ENCODE measurements around the gene AMBP.

AMBP gene

DNA sequence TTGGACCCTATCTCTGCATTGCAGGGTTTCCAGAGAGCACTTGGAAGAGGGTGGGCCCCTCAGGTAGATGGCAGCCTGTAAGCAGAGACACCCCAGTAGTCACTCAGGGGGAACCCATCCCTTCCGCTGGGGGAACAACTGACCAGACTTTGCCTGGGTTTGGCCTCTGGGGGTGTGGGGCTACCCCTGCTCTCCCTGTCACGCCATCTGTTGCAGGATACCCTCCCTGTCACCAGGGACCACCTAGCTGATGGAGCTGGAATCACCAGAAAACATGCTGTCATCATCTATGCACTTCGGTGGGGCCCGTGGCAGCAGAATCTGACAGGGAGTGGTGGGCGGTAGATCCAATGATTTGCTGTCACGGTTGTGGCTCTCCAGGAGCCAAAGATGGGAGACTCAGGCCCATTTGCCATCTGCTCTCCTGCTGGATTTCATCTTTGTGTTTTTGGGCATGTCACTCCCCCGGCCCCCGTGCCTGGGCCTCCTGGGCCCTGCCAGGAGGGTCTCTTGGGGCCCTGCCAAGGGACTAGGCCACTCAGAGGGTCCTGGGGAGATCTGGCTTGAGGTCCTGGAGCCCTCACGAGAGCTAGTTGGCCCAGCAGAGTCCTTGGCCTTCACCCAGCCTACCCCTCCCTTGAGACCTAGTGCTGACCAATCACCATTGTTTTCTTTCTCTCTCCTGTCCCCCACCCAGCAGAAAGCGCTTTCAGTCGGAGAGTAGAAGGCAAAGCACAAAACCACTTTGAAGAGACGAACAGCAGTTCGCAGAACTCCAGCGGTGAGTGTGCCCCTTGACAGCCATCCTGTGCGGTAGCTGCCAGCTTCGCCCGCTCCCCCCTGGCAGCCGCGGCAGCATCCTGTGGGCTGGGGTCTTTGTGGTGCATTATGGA, 45.9 kb downstream of the AMBP start:
- DNase-seq (ENCODE audit: low read depth, low spot score), result no peak

DNA sequence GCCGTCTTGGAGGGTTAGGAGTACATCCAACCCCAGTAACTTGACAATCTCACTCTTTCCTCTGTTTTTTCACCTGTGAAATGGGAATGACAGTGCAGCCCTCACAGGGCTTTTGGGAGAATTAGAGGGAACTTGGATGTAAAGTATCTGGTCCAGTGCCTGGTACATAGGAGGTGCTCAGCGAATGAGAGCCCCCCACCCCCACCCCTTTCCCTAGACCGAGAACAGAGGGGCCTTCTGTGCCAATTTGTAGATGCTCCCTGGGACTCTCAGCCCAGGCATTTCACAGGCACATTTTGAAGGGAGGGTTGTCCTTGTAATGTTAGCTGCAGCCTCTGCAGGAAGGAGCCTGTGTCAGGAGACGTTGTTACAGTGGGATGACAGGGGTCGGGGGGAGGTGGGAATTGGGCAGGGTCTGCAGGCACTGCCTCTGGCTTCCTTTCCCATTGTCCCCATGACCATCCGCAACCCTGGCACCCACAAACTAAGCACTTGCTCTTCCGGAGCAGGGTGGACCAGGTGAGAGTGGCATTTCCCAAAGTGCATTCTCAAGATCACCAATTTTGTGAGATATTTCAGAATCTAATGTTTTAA, 47.0 kb downstream of the AMBP start:
- no peak for DNase-seq (ENCODE audit: low read depth, low spot score)

GRCh38 chr9:114030364-114030763, 47.7 kb downstream of the AMBP start:
- no peak for DNase-seq (ENCODE audit: low read depth, low spot score)

- no peak for DNase-seq (ENCODE audit: low read depth, low spot score)
Measured at GRCh38 chr9:114029311-114030170, 48.6 kb downstream of the AMBP start.

- DNase-seq (ENCODE audit: low read depth, low spot score), result no peak
Measured at GRCh38 chr9:114028646-114029045, 49.5 kb downstream of the AMBP start.

DNA sequence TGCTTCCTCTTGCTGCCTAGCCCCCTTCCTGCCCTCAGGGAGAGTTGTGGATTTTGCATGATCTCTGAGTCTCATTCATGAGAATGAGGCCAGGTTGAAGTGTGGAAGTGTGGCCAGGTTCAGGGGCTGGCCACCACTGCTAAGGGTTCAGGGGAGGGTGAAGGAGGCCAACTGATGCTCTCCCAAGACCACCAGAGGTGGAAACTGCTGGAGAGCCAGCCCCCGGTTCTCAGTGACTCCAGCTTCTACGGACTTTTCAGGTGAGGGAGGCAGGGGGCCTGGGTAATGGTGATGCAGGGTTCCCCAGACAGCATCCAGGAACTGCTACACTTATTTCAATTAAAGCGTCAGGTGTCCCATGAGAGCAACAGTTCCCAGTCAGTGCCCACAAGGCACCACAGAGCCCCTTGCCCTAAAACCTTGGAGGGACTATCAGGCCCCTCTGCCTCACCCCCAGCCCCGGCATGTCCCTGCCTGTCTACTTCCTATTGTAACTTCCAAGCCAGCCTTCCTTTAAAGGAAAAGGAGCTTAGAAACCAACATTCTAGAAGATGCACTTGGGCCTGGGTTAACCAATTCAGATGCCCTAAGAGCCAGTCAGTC, 50.1 kb downstream of the AMBP start:
- DNase-seq (ENCODE audit: low read depth, low spot score), result no peak

GRCh38 chr9:114027159-114027862, 50.8 kb downstream of the AMBP start:
- no peak for DNase-seq (ENCODE audit: low read depth, low spot score)

- DNase-seq (ENCODE audit: low read depth, low spot score), result no peak
Measured at GRCh38 chr9:114026335-114026734, 51.8 kb downstream of the AMBP start.

- DNase-seq (ENCODE audit: low read depth, low spot score), result no peak
Measured at GRCh38 chr9:114025760-114026159, 52.3 kb downstream of the AMBP start.

DNA sequence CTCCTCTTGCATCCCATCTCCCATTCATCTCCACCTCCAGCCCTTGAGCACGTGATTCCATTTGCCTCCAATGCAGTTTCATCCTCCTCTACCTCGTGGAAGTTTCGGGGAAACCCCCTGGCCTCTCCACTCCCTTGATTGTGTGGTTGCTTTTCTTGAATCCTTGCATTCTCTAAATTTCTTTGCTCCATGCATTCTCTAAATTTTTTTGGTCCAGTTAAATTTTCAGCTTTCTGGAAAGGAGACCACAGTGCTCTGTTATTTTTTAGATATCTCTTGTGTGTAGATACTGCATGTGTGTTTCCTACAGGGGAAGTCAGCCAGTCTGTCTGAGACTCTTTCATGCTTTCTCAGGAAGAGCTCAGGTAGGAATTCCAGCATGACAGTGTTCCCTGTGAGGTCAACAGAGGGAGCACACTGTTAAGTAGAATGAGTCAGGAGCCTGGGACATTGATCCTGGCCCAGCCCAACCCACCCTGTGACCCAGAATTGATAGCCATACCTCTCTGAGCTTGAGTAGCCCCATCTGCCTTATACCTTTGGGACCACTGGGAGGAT, 52.8 kb downstream of the AMBP start:
- DNase-seq (ENCODE audit: low read depth, low spot score), result no peak

DNA sequence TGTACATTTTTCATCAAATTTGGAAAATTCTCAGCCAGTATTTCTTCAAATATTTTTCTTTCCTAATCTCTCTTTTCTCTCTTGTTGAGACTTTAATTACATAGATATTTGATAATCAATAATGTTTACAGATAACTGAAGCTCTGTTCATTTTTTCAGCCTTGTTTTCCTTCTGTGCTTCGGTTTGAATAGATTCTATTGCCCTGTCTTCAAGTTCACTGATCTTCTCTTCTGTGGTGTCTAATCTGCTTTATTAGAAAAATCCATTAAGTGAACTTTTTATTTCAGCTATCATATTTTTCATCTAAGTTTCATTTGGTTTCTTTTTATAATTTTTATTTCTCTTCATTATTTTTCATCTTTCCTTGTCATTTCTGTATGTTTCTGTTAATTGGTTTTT, 54.1 kb downstream of the AMBP start:
- DNase-seq (ENCODE audit: low read depth, low spot score), result no peak

DNA sequence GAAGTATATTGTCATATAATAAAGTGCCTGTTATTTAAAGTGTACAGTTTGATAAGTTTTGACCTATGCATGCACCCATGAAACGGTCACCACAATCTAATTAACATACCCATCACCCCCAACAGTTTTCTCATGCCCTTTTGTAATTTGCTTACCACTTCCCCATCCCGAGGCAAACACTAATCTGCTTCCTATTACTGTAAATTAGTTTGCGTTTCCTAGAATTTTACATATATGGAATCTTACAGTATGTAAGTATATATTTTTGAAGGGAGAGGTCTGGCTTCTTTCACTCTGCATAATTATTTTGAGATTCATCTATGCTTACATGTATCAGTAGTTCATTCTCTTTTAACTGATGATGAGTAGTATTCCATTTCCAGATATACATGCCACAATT, 56.5 kb downstream of the AMBP start:
- no peak for DNase-seq (ENCODE audit: low read depth, low spot score)

GRCh38 chr9:114017741-114018715, 60.1 kb downstream of the AMBP start:
- DNase-seq (ENCODE audit: low read depth, low spot score), result no peak

GRCh38 chr9:114016629-114017423, 61.3 kb downstream of the AMBP start:
- no peak for DNase-seq (ENCODE audit: low read depth, low spot score)

GRCh38 chr9:114016101-114016500, 62.0 kb downstream of the AMBP start:
- no peak for DNase-seq (ENCODE audit: low read depth, low spot score)

DNA sequence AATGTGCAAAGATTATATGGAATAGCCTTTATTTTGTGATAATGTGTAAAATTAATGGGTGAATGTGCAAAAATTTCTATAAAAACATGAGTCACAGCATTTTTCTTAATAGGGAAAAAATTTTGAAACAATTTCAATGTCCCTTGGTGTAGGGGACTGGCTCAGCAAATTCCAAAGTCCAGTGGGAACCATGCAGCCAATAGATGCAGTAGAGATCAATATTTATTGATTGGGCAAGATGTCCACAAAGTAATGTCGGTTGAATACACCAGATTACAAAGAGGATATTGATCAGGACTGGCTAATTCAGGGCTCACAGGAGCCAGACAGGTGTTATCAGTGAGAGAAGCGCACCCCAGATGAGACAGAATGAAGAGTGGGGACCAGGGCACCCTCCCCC, 62.5 kb downstream of the AMBP start:
- no peak for DNase-seq (ENCODE audit: low read depth, low spot score)

DNA sequence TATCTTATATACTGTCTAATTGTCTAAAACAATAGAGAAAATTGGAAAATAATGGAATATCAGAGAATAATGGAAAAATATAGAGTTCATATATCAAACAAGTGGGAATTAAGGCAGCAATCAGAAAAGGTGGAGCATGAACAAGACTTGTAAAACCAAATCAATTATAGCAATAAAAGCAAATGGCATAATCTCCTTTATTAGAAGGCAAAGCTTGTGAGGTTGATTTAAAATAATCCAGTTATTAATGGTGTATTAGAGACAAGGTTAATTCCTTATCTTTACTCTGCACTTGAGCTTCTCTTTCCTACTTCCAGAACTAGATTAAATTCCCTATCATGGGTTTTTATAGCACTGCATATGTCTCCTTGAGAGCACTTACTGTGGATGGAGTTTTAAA, 64.1 kb downstream of the AMBP start:
- no peak for DNase-seq (ENCODE audit: low read depth, low spot score)

GRCh38 chr9:114012126-114012525, 66.0 kb downstream of the AMBP start:
- DNase-seq (ENCODE audit: low read depth, low spot score), result no peak

DNA sequence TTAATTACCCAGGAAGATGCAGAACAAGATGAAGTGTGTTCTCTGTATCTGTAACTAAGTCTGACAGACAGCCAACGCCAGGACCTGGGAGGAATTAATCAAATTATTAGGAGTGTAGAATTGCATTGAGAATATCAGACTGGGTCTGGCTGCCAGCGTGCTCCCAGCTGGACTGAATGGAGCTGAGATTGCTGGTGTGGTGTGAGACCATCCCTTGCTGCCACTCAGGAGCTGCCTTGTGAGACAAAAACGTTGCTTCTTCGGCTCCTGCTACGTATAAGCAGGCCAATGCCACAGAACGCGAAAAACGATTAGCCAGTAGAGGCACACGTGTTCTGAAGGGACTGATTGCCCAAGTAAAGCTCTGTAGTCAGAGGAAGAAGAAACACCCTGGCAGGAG, 66.8 kb downstream of the AMBP start:
- no peak for DNase-seq (ENCODE audit: low read depth, low spot score)
